Right lobe of liver (tissue), 4 donors: Measurements from ENCODE around the gene GPNMB.

Experiments
- POLR2A ChIP-seq: fragments of 450-650 bp; IDR thresholded peaks from one replicate; pipeline ENCODE4 v1.6.1; 2017; ENCODE audit warnings: antibody characterized with exemption, mild to moderate bottlenecking
- TF ChIP-seq, protein P1 (sequence below), 4 donors: fragments of 200-600 bp in 3 of 4; fragments of 450-650 bp in 1 of 4; IDR thresholded peaks; one replicate each; pipeline versions ENCODE4 v1.5.1 to v1.8.0; 2016 to 2022; ENCODE audit warnings: antibody characterized with exemption in 4 of 4, mild to moderate bottlenecking in 2 of 4
- donor health status: DM: no; HTN: no; CAD: no.
- donor health status: DM: no; HTN: no; CAD: no.
- donor health status: DM: no; HTN: yes; CAD: no.

DNA sequence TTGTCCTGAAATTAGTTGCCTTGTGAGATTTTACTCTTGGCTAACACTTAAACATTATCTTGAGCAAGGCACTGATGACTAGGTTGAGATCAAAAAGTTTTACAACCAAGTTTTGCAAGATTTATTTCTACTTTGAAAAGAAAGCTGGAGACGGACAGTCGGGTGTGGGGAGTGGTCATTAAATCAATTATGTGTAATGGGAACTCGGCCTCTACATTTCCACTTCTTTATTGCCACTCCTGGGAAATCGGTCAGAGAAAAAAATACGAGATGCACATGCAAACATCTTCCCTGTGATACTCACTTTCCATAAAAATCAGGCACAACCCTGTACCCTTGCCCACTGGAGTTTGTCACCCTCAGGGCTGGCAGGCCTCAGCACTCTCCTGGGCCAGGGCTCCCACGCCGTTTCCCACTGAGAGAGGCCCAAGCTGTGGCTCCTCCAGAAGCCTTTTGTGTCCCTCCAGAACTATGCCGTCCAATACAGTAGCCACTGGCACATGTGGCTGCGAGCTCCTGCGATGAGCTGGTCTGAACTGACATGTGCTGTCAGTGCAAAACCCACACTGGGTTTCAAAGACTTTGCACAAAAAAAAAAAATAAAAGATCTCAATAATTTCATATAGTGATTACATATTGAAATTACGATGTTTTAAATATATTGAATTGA, 7.5 kb upstream of the GPNMB start:
- TF ChIP-seq, protein P1, sequence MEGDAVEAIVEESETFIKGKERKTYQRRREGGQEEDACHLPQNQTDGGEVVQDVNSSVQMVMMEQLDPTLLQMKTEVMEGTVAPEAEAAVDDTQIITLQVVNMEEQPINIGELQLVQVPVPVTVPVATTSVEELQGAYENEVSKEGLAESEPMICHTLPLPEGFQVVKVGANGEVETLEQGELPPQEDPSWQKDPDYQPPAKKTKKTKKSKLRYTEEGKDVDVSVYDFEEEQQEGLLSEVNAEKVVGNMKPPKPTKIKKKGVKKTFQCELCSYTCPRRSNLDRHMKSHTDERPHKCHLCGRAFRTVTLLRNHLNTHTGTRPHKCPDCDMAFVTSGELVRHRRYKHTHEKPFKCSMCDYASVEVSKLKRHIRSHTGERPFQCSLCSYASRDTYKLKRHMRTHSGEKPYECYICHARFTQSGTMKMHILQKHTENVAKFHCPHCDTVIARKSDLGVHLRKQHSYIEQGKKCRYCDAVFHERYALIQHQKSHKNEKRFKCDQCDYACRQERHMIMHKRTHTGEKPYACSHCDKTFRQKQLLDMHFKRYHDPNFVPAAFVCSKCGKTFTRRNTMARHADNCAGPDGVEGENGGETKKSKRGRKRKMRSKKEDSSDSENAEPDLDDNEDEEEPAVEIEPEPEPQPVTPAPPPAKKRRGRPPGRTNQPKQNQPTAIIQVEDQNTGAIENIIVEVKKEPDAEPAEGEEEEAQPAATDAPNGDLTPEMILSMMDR (IDR thresholded peaks at IDR 0.05): no peak
- no peak for TF ChIP-seq POLR2A
